ENCODE data around the gene SMIM29. TPM values are rescaled to one million over a fixed set of nuclear protein-coding genes. Genes with fewer than 3 reads are reported as not detected.

SMIM29 gene
- total RNA-seq, 1 donor from 2014 or later = 13.9 TPM

Small RNAs within 50 kb of the gene (microRNA-seq; reads per million reads assigned to microRNA genes)
- gene MIR6835 = not detected

Other genes starting within 250 kb of the SMIM29 start
- gene GRM4, start 102.9 kb downstream of the SMIM29 start, total RNA-seq = 0.30 and 0.34 TPM in 2 replicates
- 109 and 199 TPM in 2 replicates for gene HMGA1, start 12.1 kb downstream of the SMIM29 start, total RNA-seq
- 16.3 and 16.7 TPM in 2 replicates for gene NUDT3, start 143.7 kb upstream of the SMIM29 start, total RNA-seq
- 1,221 and 1,326 TPM in 2 replicates for gene RPS10, start 177.1 kb upstream of the SMIM29 start, total RNA-seq
- 0.32 and 0.46 TPM in 2 replicates for gene PACSIN1, start 217.1 kb upstream of the SMIM29 start, total RNA-seq